Vagina (tissue), 2 donors: ENCODE measurements around the gene CHRNA4.

Source experiments
- CTCF ChIP-seq, 3 experiments: fragments of 450-650 bp in 2 of 3; fragments of 200-600 bp in 1 of 3; sonication (generic) in 1 of 3; IDR thresholded peaks; one replicate each; pipeline ENCODE4 v1.5.1; 2017 to 2019; ENCODE audit warnings: antibody characterized with exemption in 3 of 3, mild to moderate bottlenecking in 2 of 3, moderate library complexity in 2 of 3
- POLR2A ChIP-seq, 2 donors: fragments of 450-650 bp; IDR thresholded peaks; one replicate each; pipeline ENCODE4 v1.6.1; 2017; ENCODE audit warnings: antibody characterized with exemption in 2 of 2, mild to moderate bottlenecking in 2 of 2, moderate library complexity in 2 of 2
- POLR2AphosphoS5 ChIP-seq, 2 donors: sonication (generic); formaldehyde crosslinking; IDR thresholded peaks; one replicate each; pipeline ENCODE4 v1.9.0; 2017; ENCODE audit warnings: antibody characterized with exemption in 2 of 2, mild to moderate bottlenecking in 2 of 2, low read depth in 1 of 2; ENCODE audit not compliant: insufficient read depth in 1 of 2

GRCh38 chr20:63349516-63349895 is 11.6 kb downstream of the CHRNA4 start:
- TF ChIP-seq CTCF (IDR thresholded peaks at IDR 0.05), result no peak
- no peak for TF ChIP-seq POLR2A (IDR thresholded peaks at IDR 0.05)
- TF ChIP-seq POLR2AphosphoS5 (IDR thresholded peaks at IDR 0.05; ENCODE audit: insufficient read depth in 1 of 2, low read depth in 1 of 2), result no peak
